ENCODE results near the gene USB1.

The USB1 gene

GRCh38 chr16:58000706-58001676 lies at the start of gene USB1:
Gene USB1 (plus strand): TSS chr16:58001407. CDS start chr16:58001484, 77 bp downstream.
- DNase-seq (ENCODE audit: extremely low read depth, low read depth): peak; percentile 41
- TF ChIP-seq CTCF (IDR thresholded peaks at IDR 0.05; ENCODE audit: low read depth, low read length): peak; percentile 45

- TF ChIP-seq CTCF (IDR thresholded peaks at IDR 0.05; ENCODE audit: low read depth, low read length): no peak
- DNase-seq (ENCODE audit: extremely low read depth, low read depth): no peak
Measured at GRCh38 chr16:57952909-57953308, 48.3 kb upstream of the USB1 start.

- no peak for TF ChIP-seq CTCF (IDR thresholded peaks at IDR 0.05; ENCODE audit: low read depth, low read length)
- no peak for DNase-seq (ENCODE audit: extremely low read depth, low read depth)
Measured at GRCh38 chr16:57953857-57954256, 47.4 kb upstream of the USB1 start.

- DNase-seq (ENCODE audit: extremely low read depth, low read depth): no peak
- no peak for TF ChIP-seq CTCF (IDR thresholded peaks at IDR 0.05; ENCODE audit: low read depth, low read length)
Measured at GRCh38 chr16:57955572-57956188, 45.5 kb upstream of the USB1 start.

- no peak for TF ChIP-seq CTCF (IDR thresholded peaks at IDR 0.05; ENCODE audit: low read depth, low read length)
Measured at GRCh38 chr16:57956270-57956808, 44.9 kb upstream of the USB1 start.

GRCh38 chr16:57956924-57957672 lies 44.1 kb upstream of the USB1 start:
- TF ChIP-seq CTCF (IDR thresholded peaks at IDR 0.05; ENCODE audit: low read depth, low read length): no peak
- no peak for DNase-seq (ENCODE audit: extremely low read depth, low read depth)

More at GRCh38 chr16:57956270-57956808, 44.9 kb upstream of the USB1 start:
- DNase-seq (ENCODE audit: extremely low read depth, low read depth): no peak
